Kidney (tissue), 14 donors: ENCODE data around the gene TGFBR3L. TPM values are rescaled to one million over a fixed set of nuclear protein-coding genes. Genes with fewer than 3 reads are reported as not detected.

Experiments
- DNase-seq, 5 donors: peaks; one replicate each; pipeline ENCODE4 v3.0.0-alpha.2; 2013 to 2020
- FAIRE-seq: peaks from 2 replicates; lab custom pipeline; 2012; peaks lifted over from hg19 to GRCh38; lab: Jason Lieb, UNC
- H3K27ac ChIP-seq, 2 donors: one replicate each; pipeline ENCODE4 v1.7.0; 2013; ENCODE audit warnings: low read depth in 2 of 2, low read length in 2 of 2, inconsistent platforms in 1 of 2
- H3K27me3 ChIP-seq: one replicate; pipeline ENCODE4 v1.7.1; 2013; ENCODE audit warnings: low read length, inconsistent platforms; ENCODE audit not compliant: control insufficient read depth, insufficient read depth
- H3K36me3 ChIP-seq, 3 donors: one replicate each; pipeline versions ENCODE4 v1.7.0 to v1.7.1; 2013; ENCODE audit warnings: low read length in 3 of 3, control low read depth in 1 of 3, inconsistent platforms in 1 of 3; ENCODE audit not compliant: insufficient read depth in 3 of 3, control insufficient read depth in 2 of 3
- H3K4me1 ChIP-seq, 3 donors: one replicate each; pipeline versions ENCODE4 v1.7.0 to v1.7.1; 2013; ENCODE audit warnings: low read length in 3 of 3, inconsistent platforms in 1 of 3, low read depth in 1 of 3; ENCODE audit not compliant: control insufficient read depth in 2 of 3, insufficient read depth in 2 of 3
- H3K4me3 ChIP-seq, 3 donors: one replicate each; pipeline versions ENCODE4 v1.7.0 to v1.8.1; 2013; ENCODE audit warnings: low read length in 3 of 3, control low read depth in 1 of 3, inconsistent platforms in 1 of 3
- H3K9ac ChIP-seq, 3 donors: one replicate each; pipeline versions ENCODE4 v1.7.0 to v1.7.1; 2013; ENCODE audit warnings: low read length in 3 of 3, control low read depth in 1 of 3, inconsistent platforms in 1 of 3
- H3K9me3 ChIP-seq, 3 donors: one replicate each; pipeline versions ENCODE4 v1.7.0 to v1.7.1; 2013; ENCODE audit warnings: low read length in 3 of 3, control low read depth in 1 of 3, inconsistent platforms in 1 of 3; ENCODE audit not compliant: control insufficient read depth in 2 of 3, insufficient read depth in 1 of 3
- intact Hi-C: fragments of 100-400 bp; cut with DNase I; formaldehyde crosslinking; loops from one replicate; pipeline ENCODE4 v1.11.1; 2022
- polyA plus RNA-seq: library from polyadenylated mRNA; stranded (reverse); fragments of 350-450 nt; fragmentation: Illumina TruSeq; extraction: RNeasy Lipid Tissue Mini Kit (QIAGEN cat#74804); gene quantifications from one replicate; pipeline ENCODE4 v1.2.3, GENCODE V29; 2014; ENCODE audit warnings: low read depth, low replicate concordance; ENCODE audit not compliant: insufficient read depth
- total RNA-seq: library from RNA; stranded (reverse); fragmentation: NEBNext Ultra II Directional; extraction: Animal tissue kit (Norgen Biotek cat#: 25700); gene quantifications from one replicate; pipeline ENCODE4 v1.2.1, GENCODE V29; 2021
- TF ChIP-seq, protein P1 (sequence below): IDR thresholded peaks from 3 replicates; pipeline ENCODE4 v1.5.1; 2012; ENCODE audit warnings: mild to moderate bottlenecking, moderate library complexity, borderline replicate concordance; ENCODE audit not compliant: insufficient read depth; ENCODE audit errors: extremely low read depth
- donor health status: control.
- donor health status: control.
- donor health status: control.
- donor health status: control.
- donor health status: control.
- donor health status: DM: yes; HTN: yes; CAD: no.
- donor health status: Normal renal cell carcinoma (clear cell type).

TGFBR3L gene
- total and polyA plus RNA-seq, 2 donors from 2014 or later = 0.44 to 1.5 TPM

DNA sequence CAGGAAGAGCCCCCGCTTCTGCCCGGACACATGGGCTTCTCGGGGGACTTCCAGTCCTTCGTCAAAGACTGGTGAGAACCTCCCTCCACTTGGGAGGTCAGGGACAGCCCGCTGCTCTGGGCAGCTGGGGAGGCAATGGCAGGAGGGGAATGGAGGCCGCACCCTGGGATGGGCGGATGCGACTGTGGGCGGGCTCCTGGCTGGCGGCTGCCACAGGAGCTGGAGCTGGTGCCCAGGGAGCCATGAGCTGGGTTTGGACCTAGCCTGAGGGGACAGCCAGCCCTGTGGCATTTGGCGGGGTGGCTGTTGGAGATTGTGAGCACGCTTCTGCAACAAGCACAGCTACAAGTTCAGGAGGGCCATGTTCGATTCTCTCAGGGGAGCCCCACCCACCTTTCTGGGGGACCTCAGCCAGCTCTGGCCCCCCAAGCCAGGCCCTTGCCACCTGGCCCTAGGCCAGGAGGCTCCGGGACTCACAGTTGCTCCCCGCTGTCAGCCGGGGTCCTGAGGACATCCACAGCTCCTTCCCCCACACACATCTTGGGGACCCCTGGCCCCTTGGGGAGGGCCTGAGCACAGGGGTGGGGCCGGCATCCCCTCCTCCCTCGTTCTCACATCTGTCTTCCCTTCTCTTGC lies 3.0 kb upstream of the TGFBR3L start:
- TF ChIP-seq, protein P1, sequence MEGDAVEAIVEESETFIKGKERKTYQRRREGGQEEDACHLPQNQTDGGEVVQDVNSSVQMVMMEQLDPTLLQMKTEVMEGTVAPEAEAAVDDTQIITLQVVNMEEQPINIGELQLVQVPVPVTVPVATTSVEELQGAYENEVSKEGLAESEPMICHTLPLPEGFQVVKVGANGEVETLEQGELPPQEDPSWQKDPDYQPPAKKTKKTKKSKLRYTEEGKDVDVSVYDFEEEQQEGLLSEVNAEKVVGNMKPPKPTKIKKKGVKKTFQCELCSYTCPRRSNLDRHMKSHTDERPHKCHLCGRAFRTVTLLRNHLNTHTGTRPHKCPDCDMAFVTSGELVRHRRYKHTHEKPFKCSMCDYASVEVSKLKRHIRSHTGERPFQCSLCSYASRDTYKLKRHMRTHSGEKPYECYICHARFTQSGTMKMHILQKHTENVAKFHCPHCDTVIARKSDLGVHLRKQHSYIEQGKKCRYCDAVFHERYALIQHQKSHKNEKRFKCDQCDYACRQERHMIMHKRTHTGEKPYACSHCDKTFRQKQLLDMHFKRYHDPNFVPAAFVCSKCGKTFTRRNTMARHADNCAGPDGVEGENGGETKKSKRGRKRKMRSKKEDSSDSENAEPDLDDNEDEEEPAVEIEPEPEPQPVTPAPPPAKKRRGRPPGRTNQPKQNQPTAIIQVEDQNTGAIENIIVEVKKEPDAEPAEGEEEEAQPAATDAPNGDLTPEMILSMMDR = no peak
- Histone ChIP-seq H3K9ac (no peak overlapping the region), H3K27me3 (peaks cover 7% of the 10 kb centered on the region), H3K36me3 (peaks cover 0 to 10% (median 2%) of the 10 kb centered on the region in 3 donors), H3K27ac (no peak overlapping the region), H3K4me1 (peaks cover 0 to 5% (median 0%) of the 10 kb centered on the region in 3 donors), H3K4me3 (no peak overlapping the region), H3K9me3 (no peaks in the 10 kb centered on the region)
- FAIRE-seq (no peak), DNase-seq (no peak)
- intact Hi-C loops = no loop called here

DNA sequence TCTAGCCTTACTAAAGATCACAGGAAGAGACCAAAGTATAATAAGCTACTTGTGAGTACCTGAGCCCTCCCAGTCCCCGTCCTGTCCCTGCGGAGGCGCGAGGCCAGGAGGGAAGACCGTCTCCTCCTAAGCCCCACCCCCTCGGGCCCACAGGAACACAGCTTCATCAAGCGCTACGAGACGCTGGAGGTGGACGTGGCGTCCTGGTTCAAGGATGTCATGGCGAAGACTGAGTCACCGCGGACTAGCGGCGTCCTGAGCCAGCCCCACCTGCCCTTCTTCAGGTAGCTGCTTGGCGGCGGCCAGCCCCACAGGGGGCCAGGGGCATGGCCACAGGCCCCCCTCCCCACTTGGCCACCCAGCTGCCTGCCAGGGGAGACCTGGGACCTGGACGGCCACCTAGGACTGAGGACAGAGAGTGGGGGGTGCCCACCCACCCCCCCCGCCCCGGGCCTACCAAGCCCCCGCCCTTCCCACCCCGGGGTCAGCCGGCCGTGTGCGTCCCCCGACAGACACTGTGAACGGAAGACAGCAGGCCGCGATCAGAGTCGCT lies 2.4 kb upstream of the TGFBR3L start:
- intact Hi-C loops = no loop called here
- H3K9me3 ChIP-seq = no peaks in the 10 kb centered on the region
- H3K4me3 ChIP-seq = no peak overlapping the region
- H3K4me1 ChIP-seq = peaks cover 0 to 8% (median 0%) of the 10 kb centered on the region in 3 donors
- no peak overlapping the region for H3K9ac ChIP-seq
- no peak overlapping the region for H3K27ac ChIP-seq
- H3K36me3 ChIP-seq = peaks cover 0 to 10% (median 2%) of the 10 kb centered on the region in 3 donors
- H3K27me3 ChIP-seq = peaks cover 7% of the 10 kb centered on the region
- FAIRE-seq = no peak
- TF ChIP-seq, protein P1 = no peak
- no peak for DNase-seq

DNA sequence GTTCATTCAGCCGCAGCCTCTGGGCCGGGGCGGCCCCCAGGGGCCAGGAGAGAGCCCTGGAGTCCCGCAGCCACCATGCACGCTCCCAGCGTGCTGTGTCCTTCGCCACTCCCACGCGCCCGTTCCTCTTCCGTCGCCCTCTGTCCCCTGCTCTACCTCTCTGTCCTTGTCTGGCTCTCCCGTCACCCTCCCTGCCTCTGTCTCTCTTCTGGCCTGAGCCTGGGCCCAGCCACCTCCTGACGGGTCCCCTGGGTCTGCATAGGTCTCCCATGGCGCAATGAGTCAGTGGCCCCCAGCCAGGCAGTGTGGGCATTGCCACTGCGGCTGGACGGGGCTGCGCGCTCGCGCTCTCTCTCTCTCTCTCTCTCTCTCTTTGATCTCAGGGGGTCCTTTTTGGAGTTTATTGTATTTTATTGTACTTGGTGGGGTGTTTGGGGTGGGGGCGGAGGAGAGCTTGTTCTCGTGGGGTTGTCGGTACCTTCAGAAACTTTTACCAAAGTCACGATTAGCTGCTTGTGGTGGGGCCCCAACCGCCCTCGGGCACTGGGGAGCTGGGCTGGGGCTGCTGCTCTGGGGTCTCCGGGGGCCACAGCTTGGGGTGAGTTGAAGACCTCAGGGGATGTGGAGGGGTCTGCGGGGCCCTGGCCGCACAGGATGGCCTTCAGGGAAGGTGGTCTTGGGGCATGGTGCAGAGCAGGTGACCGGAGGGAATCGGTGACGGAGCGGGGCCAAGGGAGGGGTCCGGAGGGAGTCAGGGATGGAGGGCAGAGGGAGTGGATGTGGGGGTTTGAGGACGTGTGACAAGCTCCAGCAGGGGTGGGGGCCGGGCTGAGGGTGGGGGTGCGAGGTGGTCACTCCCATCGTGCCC lies 1.7 kb upstream of the TGFBR3L start:
- intact Hi-C loops = no loop called here
- H3K27me3 ChIP-seq = peaks cover 7% of the 10 kb centered on the region
- peaks cover 0 to 10% (median 2%) of the 10 kb centered on the region in 3 donors for H3K36me3 ChIP-seq
- H3K4me3 ChIP-seq = no peak overlapping the region
- H3K4me1 ChIP-seq = peaks cover 0 to 13% (median 0%) of the 10 kb centered on the region in 3 donors
- TF ChIP-seq, protein P1 = no peak
- H3K9ac ChIP-seq = no peak overlapping the region
- DNase-seq = no peak
- no peaks in the 10 kb centered on the region for H3K9me3 ChIP-seq
- no peak overlapping the region for H3K27ac ChIP-seq
- FAIRE-seq = no peak
